Transverse colon (tissue), 4 donors: ENCODE data around the gene MMP26. TPM values are rescaled to one million over a fixed set of nuclear protein-coding genes. Genes with fewer than 3 reads are reported as not detected.

ENCODE experiments used
- DNase-seq: peaks from one replicate; pipeline ENCODE4 v3.0.0-alpha.2; 2019
- H3K27ac ChIP-seq, 4 donors: fragments of 200-600 bp; sonication (generic); 2 replicates each; pipeline ENCODE4 v1.5.1; 2016 to 2018; ENCODE audit warnings: inconsistent platforms in 4 of 4
- H3K27me3 ChIP-seq: fragments of 200-600 bp; sonication (generic); 2 replicates; pipeline ENCODE4 v1.5.1; 2017; ENCODE audit warnings: inconsistent platforms
- H3K36me3 ChIP-seq, 4 donors: fragments of 200-600 bp; sonication (generic); 2 replicates each; pipeline ENCODE4 v1.5.1; 2017 to 2019; ENCODE audit warnings: inconsistent platforms in 4 of 4
- H3K4me1 ChIP-seq, 4 donors: fragments of 200-600 bp; sonication (generic); 2 replicates each; pipeline ENCODE4 v1.5.1; 2017 to 2020; ENCODE audit warnings: inconsistent platforms in 4 of 4
- H3K4me3 ChIP-seq, 4 donors: fragments of 200-600 bp; sonication (generic); 1 replicate in 1 of 4; 2 replicates in 3 of 4; pipeline versions ENCODE4 v1.5.1 to v1.6.1; 2017 to 2019; ENCODE audit warnings: inconsistent platforms in 4 of 4
- H3K9me3 ChIP-seq, 2 donors: fragments of 200-600 bp; sonication (generic); 2 replicates each; pipeline ENCODE4 v1.5.1; 2017 to 2019; ENCODE audit warnings: inconsistent platforms in 2 of 2
- EP300 ChIP-seq: sonication (generic); formaldehyde crosslinking; IDR thresholded peaks from one replicate; pipeline ENCODE4 v1.6.1; 2017; ENCODE audit warnings: antibody characterized with exemption, low read depth
- POLR2A ChIP-seq: fragments of 450-650 bp; IDR thresholded peaks from one replicate; pipeline ENCODE4 v1.6.1; 2016; ENCODE audit warnings: antibody characterized with exemption, mild to moderate bottlenecking, moderate library complexity
- POLR2AphosphoS5 ChIP-seq, 3 donors: sonication (generic); formaldehyde crosslinking; IDR thresholded peaks; one replicate each; pipeline ENCODE4 v1.6.1; 2016; ENCODE audit warnings: antibody characterized with exemption in 3 of 3
- WGBS, 2 donors: methylation state at CpG; one replicate each; pipeline ENCODE4 v1.1.5; 2018; ENCODE audit warnings: low coverage in 1 of 2; 5-methylcytosine and 5-hydroxymethylcytosine counted together
- in situ Hi-C, 4 donors: fragments of 200-750 bp; cut with MboI; loops; one replicate each; pipeline versions ENCODE4 v1.15.0 to v1.15.1; 2017; ENCODE audit warnings: low sequenced_read_pairs in 3 of 4, low pct_ligation_motif_present in 1 of 4, low pct_unique_long_range_greater_than_20kb in 1 of 4
- intact Hi-C: fragments of 100-400 bp; cut with DNase I; formaldehyde crosslinking; loops from one replicate; pipeline ENCODE4 v1.15.1; 2023; ENCODE audit warnings: low total_unique reads
- total RNA-seq, 4 donors: library from RNA; depleted of rRNA; stranded (reverse); fragments of >200 nt; gene quantifications; one replicate each; pipeline ENCODE4 v1.1.0, GENCODE V29; 2016
- TF ChIP-seq, protein P1 (sequence below), 5 experiments: fragments of 200-600 bp in 3 of 5; fragments of 450-650 bp in 2 of 5; sonication (generic) in 3 of 5; IDR thresholded peaks; 1 replicate in 2 of 5; 2 replicates in 3 of 5; pipeline ENCODE4 v1.5.1; 2016 to 2017; ENCODE audit warnings: antibody characterized with exemption in 5 of 5, inconsistent platforms in 3 of 5, mild to moderate bottlenecking in 2 of 5, moderate library complexity in 1 of 5

MMP26 gene
- total RNA-seq, 4 donors from 2014 or later, result not detected

DNA sequence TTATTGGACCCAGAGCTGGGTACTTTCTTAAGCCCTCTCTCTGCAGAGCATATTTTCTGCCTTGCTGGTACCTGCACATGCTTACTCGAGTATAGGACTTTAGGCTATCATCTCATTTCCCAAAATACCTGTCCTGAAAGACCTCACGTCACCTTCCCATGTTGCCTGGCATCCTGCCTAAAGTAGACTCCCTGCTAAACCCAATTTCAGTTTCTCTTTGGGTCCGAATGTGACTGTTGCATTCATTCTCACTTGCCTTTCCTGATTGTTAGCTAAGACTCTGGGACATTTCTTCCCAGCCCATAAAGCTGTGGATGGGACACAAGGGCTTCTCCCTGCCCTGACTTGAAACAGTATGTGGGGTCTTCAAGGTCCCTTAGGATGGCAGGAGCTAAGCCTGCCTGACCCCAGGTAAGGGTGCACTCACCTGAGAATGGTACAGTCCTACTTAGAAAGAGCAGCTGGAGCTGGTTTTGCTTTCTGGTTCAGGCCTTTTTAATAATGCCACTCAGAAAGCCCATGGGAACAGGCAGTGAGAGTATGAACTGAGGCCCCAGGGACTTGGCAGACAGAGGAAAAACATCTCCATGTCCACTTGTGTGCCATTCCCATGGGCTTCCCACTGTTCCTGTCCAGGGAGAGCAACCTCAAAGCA lies 19.8 kb upstream of the MMP26 start:
- H3K4me3 ChIP-seq, result no peak overlapping the region
- TF ChIP-seq POLR2AphosphoS5 (IDR thresholded peaks at IDR 0.05) (no peak), EP300 (no peak), POLR2A (no peak)
- TF ChIP-seq, protein P1, sequence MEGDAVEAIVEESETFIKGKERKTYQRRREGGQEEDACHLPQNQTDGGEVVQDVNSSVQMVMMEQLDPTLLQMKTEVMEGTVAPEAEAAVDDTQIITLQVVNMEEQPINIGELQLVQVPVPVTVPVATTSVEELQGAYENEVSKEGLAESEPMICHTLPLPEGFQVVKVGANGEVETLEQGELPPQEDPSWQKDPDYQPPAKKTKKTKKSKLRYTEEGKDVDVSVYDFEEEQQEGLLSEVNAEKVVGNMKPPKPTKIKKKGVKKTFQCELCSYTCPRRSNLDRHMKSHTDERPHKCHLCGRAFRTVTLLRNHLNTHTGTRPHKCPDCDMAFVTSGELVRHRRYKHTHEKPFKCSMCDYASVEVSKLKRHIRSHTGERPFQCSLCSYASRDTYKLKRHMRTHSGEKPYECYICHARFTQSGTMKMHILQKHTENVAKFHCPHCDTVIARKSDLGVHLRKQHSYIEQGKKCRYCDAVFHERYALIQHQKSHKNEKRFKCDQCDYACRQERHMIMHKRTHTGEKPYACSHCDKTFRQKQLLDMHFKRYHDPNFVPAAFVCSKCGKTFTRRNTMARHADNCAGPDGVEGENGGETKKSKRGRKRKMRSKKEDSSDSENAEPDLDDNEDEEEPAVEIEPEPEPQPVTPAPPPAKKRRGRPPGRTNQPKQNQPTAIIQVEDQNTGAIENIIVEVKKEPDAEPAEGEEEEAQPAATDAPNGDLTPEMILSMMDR (IDR thresholded peaks at IDR 0.05), result no peak
- no peaks in the 10 kb centered on the region for H3K4me1 ChIP-seq
- no peaks in the 10 kb centered on the region for H3K9me3 ChIP-seq
- H3K36me3 ChIP-seq, result no peaks in the 10 kb centered on the region
- no peaks in the 10 kb centered on the region for H3K27me3 ChIP-seq
- DNase-seq, result no peak
- in situ Hi-C loops (no loop called here), intact Hi-C loops (no loop called here)
- WGBS, 2 donors, result 50 to 79% methylated on average over 1 to 3 of the region's 3 CpGs
- no peak overlapping the region for H3K27ac ChIP-seq

- intact Hi-C loops (no loop called here), in situ Hi-C loops (no loop called here)
- no peaks in the 10 kb centered on the region for H3K27me3 ChIP-seq
- no peak overlapping the region for H3K4me3 ChIP-seq
- H3K4me1 ChIP-seq, result no peaks in the 10 kb centered on the region
- peak overlapping the region; percentile 42 to 68 (median 58) for H3K27ac ChIP-seq
- WGBS, 2 donors, result 10 to 30% methylated on average over 1 of the region's 1 CpG
- no peaks in the 10 kb centered on the region for H3K9me3 ChIP-seq
- TF ChIP-seq, protein P1 (IDR thresholded peaks at IDR 0.05), result no peak
- no peak for TF ChIP-seq POLR2A
- no peak for TF ChIP-seq EP300
- no peak for TF ChIP-seq POLR2AphosphoS5 (IDR thresholded peaks at IDR 0.05)
- no peak for DNase-seq
- H3K36me3 ChIP-seq, result no peaks in the 10 kb centered on the region
Measured at GRCh38 chr11:4695442-4695841, 9.1 kb upstream of the MMP26 start.

- TF ChIP-seq, protein P1 (IDR thresholded peaks at IDR 0.05), result no peak
- no peak for TF ChIP-seq POLR2A
- peak in 2 of 3 donors; percentile 31 to 43 for TF ChIP-seq POLR2AphosphoS5 (IDR thresholded peaks at IDR 0.05)
- peak; percentile 64 for TF ChIP-seq EP300
- H3K4me3 ChIP-seq, result peak within 1 kb of the TSS in 1 of 4 donors; percentile 8
Measured at GRCh38 chr11:4697585-4697984, 7.0 kb upstream of the MMP26 start, which contains the start of gene OR51E2. Gene OR51E2 (minus strand): TSS chr11:4697853. CDS start chr11:4682711, 15,142 bp downstream.

DNA sequence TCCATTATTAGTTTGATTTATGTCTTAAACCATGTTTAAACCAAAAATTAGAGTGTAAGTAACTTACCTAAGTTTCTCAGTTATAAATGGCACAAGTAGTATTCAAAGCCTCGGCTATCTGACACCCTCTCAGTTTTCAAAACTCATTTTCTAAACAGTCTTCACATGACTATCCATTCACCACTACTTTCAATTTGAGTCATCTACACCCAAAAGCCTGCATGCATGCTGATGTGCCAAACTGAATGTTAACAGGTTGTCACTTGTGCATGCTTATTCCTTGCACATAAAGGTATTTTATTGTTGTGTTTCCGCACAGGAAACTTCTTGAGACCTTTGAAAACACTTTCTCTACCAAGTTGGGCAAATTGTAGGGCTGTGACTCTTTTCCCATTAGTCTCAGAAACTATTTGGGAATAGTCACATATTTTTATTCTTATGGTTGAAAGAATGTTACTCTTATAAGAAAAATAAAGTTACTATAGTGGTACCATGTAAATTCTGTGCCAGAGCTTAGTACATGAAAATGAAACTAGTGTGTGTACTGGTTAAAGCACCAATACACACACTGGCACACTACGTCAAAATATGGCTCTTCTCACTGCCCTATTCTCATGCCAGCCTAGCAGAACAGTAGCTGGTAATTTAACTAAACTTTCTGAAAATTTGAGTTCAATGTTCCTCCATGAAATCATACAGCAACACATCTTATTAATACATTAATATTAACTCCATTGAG lies 4.7 kb upstream of the MMP26 start:
- no peak overlapping the region for H3K4me3 ChIP-seq
- in situ Hi-C loops, result no loop called here
- WGBS, 2 donors, result 82 to 88% methylated on average over 3 of the region's 3 CpGs
- H3K4me1 ChIP-seq, result peaks cover 0 to 7% (median 0%) of the 10 kb centered on the region in 4 donors
- H3K27me3 ChIP-seq, result no peaks in the 10 kb centered on the region
- no peak for DNase-seq
- intact Hi-C loops, result no loop called here
- no peak overlapping the region for H3K27ac ChIP-seq
- no peaks in the 10 kb centered on the region for H3K9me3 ChIP-seq
- H3K36me3 ChIP-seq, result no peaks in the 10 kb centered on the region
- TF ChIP-seq POLR2AphosphoS5 (IDR thresholded peaks at IDR 0.05), result no peak
- TF ChIP-seq, protein P1 (IDR thresholded peaks at IDR 0.05), result no peak
- no peak for TF ChIP-seq EP300
- no peak for TF ChIP-seq POLR2A

More at GRCh38 chr11:4697585-4697984, 7.0 kb upstream of the MMP26 start, which contains the start of gene OR51E2:
- intact Hi-C loops, result no loop called here
- 33 to 38% methylated on average over 1 to 3 of the region's 3 CpGs for WGBS, 2 donors
- no peaks in the 10 kb centered on the region for H3K27me3 ChIP-seq
- DNase-seq, result peak; percentile 19
- in situ Hi-C loops, result no loop called here
- H3K36me3 ChIP-seq, result no peaks in the 10 kb centered on the region
- no peaks in the 10 kb centered on the region for H3K9me3 ChIP-seq
- no peaks in the 10 kb centered on the region for H3K4me1 ChIP-seq
- peak within 1 kb of the TSS; percentile 42 to 68 (median 58) for H3K27ac ChIP-seq
